Loucy (cell line): Measurements from ENCODE around the gene H2BW1.
"Not testable (repeated sequence)": the region's sequence is repeated elsewhere in the genome, so short reads cannot be mapped to it uniquely, and the experiment has no call there.

Experiments used
- EZH2phosphoT487 ChIP-seq: fragments of 200-600 bp; IDR thresholded peaks from 2 replicates; pipeline ENCODE4 v1.6.1; 2018; ENCODE audit warnings: antibody characterized with exemption, mild to moderate bottlenecking, moderate library complexity, borderline replicate concordance
- TF ChIP-seq, protein P1 (sequence below): fragments of 200-600 bp; sonication (generic); conservative IDR thresholded peaks from 2 replicates; pipeline ENCODE4 v1.5.1; 2014; ENCODE audit warnings: mild to moderate bottlenecking, antibody characterized with exemption, low read length

GRCh38 chrX:103983508-103983907 is 30.0 kb downstream of the H2BW1 start:
- TF ChIP-seq, protein P1, sequence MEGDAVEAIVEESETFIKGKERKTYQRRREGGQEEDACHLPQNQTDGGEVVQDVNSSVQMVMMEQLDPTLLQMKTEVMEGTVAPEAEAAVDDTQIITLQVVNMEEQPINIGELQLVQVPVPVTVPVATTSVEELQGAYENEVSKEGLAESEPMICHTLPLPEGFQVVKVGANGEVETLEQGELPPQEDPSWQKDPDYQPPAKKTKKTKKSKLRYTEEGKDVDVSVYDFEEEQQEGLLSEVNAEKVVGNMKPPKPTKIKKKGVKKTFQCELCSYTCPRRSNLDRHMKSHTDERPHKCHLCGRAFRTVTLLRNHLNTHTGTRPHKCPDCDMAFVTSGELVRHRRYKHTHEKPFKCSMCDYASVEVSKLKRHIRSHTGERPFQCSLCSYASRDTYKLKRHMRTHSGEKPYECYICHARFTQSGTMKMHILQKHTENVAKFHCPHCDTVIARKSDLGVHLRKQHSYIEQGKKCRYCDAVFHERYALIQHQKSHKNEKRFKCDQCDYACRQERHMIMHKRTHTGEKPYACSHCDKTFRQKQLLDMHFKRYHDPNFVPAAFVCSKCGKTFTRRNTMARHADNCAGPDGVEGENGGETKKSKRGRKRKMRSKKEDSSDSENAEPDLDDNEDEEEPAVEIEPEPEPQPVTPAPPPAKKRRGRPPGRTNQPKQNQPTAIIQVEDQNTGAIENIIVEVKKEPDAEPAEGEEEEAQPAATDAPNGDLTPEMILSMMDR = not testable (repeated sequence)
- not testable (repeated sequence) for TF ChIP-seq EZH2phosphoT487
